NCI-H187 (cell line): ENCODE results near the gene TMEM256.
A peak's percentile ranks its signal among the peaks of the same experiment; 100 is the strongest.
"Not testable (repeated sequence)": the region's sequence is repeated elsewhere in the genome, so short reads cannot be mapped to it uniquely, and the experiment has no call there.

Experiments used
- DNase-seq, 2 experiments: peaks; one replicate each; lab custom pipeline; 2025; lab: John Stamatoyannopoulos, UW

TMEM256 gene

DNA sequence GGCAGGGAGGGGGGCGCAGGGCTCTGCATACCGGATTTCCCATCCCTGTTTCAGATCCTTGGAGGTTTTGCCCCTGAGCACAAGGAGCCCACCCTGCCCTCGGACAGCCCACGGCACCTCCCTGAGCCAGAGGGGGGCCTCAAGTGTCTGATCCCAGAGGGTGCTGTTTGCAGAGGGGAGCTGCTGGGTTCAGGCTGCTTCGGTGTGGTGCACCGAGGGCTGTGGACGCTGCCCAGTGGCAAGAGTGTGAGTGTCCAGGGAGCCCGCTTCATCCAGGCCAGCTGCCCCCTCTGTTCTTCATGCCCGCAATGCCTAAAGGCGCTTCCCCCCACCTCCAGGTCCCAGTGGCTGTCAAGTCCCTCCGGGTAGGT is 20.5 kb downstream of the TMEM256 start:
- DNase-seq: no peak

DNA sequence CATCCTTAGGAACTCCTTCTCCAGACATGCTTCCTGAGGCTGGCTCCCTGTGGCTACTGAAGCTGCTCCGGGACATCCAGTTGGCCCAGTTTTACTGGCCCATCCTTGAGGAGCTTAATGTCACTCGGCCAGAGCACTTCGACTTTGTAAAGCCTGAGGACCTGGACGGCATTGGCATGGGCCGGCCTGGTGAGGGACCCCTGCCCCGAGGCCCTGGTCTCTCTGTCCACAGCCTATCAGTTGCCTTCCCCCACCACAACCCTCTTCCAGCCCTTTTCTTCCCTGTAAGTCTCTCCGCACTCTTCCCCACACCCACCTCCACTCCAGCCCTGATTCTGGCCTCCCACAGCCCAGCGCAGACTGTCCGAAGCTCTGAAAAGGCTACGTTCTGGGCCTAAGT is 21.0 kb downstream of the TMEM256 start:
- no peak for DNase-seq

DNA sequence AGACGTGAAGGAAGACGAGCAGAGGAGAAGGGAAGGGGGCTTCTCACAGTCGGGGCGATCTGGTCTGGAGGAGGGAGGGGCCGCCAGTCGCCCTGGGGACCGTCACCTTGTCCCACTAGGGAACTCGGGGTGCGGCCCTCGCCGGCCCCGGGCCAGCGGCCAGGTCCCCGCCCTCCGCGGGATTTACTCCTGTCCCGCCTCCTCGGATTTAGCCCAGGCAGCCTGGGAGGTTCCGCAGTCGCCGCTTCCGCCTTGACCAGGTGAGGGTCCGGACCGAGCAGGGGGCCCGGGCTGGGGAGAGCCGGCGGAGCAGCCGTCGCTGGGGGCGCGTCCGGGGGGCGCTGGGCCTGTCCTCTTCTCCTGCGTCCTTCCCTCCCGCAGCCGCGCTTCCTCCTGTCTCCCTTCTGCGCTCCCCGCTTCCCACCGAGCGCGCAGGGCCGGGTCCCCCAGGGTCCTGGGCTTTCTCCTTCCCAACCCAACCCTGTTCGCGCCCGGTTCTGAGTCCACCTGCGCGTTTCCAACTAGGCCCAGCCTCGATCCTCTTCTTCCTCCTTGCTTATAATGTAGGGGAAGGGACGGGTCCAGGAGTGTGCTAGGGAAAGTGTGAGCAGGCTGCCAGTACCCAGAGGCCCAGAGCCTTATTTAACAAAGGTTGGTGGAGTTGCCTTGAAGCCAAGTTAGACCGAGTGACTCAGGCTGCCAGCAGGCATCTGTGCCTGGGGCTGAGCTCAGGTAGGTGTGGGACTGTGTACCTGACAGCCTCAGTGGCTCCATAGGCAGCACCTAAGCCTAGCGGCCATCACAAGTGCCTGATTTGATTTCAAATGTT is 22.8 kb downstream of the TMEM256 start, which contains the start of gene TNK1:
Gene TNK1, plus strand, starts transcription at position 235 of the 829 bp plus-strand sequence. CDS start 1,838 bp downstream, outside the sequence.
- DNase-seq: no peak

DNA sequence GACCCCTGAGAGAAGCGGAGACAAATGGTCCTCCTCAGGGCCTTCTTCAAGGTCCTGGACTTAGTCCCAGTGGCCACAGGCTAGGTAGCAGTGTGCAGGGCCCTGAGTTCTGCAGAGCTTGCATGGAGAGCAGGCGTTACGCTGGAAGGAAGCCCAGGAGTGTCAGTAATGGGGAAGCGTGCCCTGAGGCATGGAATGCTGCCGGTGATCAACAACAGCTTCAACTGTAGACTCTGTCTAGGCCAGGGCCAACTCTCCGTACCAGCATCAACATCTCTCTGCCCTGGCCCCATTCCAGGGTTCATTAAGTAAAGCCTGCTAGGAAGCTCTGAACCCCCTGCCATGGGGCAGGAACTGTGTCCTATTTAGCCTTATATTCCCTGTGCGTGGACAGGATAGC is 23.6 kb downstream of the TMEM256 start:
- DNase-seq: no peak

DNA sequence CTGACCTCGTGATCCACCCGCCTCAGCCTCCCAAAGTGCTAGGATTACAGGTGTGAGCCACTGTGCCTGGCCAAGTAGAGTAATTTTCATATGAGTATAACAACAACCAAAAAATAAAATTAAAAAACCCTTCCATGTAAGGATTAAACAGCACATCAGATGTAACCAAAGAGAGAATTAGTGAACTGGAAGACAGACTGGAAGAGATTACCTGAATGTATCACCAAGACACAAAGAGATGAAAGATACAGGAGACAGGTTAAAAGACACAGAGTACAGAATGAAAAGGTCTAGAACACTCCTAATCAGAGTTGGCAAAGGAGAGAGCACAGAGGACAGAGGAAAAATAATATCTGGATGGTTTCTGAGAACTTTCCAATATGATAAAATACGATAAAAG is 24.8 kb downstream of the TMEM256 start:
- DNase-seq: no peak

DNA sequence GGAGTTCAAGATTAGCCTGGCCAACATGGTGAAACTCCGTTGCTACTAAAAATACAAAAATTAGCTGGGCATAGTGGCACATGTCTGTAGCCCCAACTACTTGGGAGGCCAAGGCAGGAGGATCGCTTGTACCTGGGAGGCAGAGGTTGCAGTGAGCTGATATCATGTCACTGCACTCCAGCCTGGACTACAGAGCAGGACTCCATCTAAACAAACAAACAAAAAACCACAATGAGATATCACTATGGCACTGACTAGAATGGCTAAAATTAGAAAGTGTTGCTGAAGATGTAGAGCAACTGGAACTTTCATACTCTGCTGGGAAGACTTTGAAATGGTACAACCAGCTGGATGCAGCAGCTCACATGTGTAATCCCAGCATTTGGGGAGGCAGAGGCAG is 29.5 kb downstream of the TMEM256 start:
- DNase-seq: no peak

DNA sequence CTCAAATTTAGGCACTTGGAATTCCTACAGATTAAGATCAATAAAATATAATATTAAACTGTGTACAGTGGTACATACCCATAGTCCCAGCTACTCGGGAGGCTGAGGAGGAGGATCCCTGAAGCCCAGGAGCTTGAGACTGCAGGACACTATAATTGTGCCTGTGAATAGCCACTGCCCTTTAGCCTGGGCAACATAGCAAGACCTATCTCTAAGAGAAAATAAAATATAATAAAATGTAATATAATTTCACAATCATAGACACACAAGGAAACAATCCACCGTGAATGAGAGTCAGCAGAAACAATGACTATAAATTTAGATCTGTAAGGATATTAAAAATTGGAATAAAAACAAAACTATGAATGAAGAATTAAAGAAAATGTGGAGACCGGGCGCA is 33.0 kb downstream of the TMEM256 start:
- DNase-seq: no peak

DNA sequence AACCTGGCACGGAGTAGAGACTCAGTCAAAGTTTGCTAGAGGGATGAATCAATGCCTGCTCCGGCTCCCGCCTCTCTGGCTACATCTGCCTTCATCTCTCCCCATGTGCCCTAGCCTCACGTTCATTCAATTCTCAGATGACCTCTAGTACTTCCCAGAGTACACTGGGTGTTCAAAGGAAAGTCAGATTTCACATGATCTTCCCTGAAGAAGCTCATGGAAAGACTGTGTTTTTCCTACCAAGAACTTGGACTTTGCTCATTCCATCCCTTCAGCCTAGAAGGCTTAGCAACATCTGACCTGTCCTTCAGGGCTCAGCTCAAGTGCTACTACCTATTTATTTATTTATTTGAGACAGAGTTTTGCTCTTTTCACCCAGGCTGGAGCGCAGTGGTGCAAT is 34.1 kb downstream of the TMEM256 start:
- no peak for DNase-seq

DNA sequence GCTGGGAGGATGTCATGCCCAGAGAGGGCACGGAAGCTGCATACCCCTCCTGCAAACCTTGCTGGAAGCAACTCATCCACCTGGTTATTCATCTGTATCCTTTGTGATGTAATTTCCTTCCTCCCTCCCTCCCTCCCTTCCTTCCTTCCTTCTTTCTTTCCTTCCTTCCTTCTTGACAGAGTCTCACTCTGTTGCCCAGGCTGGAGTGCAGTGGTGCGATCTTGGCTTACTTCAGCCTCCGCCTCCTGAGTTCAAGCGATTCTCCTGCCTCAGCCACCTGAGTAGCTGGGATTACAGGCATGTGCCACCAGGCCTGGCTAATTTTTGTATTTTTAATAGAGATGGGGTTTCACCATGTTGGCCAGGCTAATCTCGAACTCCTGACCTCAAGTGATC is 35.3 kb downstream of the TMEM256 start:
- DNase-seq: not testable (repeated sequence)

DNA sequence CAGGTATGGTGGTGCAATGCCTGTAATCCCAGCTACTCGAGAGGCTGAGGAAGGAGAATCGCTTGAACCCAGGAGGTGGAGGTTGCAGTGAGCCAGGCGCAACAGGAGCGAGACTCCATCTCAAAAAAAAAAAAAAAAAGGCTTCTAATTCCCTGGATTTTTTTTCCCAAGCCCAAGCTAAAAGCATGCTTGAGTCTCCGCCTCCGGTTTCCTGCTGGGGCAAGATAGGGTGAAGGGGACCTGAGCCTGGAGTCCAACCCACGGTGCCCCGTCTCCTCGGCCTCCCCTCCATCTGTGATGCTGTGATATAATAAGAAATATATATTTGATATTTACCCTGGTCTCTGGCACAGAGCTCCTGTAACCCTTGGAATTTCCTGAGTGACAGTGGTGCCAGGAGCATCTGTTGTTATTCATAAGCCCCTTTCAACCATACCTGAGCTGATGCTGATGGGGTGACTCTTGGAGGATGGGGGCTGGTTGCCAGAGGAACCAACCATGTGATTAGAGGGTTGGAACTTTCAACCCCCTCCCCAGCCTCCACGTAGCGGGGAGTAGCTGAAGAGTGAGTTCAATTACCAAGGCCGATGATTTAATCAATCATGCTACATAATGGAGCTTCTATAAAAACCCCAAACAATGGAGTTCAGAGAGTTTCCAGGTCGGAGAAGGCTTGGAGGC is 35.8 kb downstream of the TMEM256 start:
- DNase-seq: no peak

DNA sequence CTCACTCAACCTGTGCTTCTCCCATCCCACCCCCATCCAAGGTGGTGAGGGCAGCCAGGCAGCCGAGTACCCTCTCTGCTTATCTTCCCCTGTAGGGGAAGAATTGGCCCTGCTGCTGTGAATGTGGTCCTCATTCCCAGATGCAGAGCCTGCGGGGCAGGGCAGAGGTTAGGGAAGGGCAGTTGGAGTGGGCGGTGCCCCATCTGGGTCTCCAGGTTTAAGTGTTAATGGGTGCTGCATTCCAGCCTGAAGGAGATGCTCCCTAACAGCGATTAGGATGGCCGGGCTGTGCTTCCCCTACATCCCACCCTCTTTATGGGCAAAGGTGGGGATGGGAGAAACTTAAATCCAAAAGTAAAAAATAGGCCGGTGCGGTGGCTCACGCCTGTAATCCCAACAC is 36.8 kb downstream of the TMEM256 start:
- DNase-seq: no peak

DNA sequence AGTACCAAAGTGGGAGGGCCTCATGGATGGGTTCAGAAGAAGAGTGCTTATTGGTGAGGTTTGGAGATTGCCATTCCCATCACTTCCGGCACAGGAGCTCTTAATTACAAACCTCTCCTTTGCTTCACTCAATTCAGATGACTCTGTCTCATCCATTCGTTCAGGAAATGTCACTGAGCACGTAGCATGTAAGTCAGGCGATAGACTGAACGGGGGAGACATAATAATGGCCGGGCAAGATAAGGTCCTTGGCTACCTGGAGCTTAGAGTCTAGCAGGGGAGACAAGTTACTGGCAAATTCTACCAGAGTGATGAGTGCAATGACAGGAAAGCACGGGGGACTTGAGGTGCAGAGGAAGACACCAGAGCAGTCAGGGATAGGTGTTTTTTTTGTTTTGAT is 37.9 kb downstream of the TMEM256 start:
- not testable (repeated sequence) for DNase-seq

DNA sequence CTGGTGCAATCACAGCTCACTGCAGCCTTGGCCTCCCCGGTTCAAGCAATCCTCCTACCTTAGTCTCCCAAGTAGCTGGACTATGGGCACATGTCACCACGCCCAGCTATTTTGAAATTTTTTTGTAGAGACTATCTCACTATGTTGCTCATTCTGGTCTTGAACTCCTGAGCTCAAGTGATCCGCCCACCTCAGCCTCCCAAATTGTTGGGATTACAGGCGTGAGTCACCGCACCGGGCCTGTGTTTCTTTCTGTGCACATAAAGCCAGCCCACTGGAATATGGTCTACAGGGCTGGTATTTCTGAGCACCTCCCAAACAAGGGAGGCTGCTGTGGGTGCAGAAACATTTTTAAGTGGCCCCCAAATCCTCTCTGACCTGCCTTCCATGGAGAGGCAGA is 40.6 kb downstream of the TMEM256 start:
- no peak for DNase-seq

DNA sequence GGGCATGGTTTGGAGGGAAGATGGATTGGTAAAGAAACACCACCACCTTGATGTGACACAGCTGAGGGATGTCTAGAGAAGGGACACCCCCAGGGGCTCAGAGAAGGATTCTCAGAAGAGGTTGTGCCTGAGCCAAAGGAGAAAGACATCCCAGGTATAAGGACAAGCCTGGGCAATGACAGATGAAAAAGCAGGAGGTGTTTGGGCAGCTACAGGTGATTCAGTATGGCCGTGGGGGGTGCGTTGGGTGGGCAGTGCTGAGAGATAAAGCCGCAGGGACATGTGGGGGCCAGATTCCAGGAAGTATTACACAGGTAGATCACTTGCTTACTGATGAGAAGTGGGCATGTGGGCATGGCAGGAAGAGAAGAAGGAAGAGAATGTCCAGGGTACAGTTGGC is 42.0 kb downstream of the TMEM256 start:
- no peak for DNase-seq

DNA sequence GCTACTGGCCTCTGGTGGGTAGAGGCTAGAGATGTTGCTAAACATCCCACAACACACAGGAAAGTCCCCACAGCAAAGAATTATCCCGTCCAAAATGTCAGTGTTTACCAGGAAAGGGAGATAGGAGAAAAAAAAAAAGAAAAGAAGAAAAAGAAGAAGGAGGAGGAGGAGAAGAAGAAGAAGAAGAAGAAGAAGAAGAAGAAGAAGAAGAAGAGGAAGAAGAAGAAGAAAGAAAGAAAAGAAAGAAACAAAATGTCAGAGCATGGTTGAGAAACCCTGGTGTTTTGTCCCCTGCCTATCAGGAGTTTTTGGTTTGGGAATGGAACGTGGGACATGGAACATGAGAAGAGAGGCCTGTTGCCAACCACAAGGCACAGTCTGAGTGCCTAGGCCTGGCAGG is 46.5 kb downstream of the TMEM256 start:
- DNase-seq: no peak

DNA sequence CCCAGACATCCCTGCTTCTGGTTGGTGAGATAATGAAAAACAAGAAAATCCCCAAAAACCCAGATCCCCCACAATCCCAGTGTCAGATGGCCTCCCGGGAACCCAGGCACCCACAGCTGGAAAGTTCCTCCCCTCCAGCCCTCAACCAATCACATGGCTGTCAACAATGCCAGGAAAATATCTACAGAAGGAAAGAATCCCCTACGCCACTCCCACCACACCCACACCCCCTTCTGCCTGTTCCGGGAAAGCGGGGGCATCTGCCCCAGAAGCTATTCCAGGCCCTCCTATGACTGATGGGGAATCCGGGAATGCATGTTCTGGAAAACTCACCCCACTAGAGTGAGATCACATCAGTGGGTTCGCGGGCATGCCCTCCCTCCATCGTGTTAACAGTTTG is 47.1 kb downstream of the TMEM256 start:
- DNase-seq: no peak

DNA sequence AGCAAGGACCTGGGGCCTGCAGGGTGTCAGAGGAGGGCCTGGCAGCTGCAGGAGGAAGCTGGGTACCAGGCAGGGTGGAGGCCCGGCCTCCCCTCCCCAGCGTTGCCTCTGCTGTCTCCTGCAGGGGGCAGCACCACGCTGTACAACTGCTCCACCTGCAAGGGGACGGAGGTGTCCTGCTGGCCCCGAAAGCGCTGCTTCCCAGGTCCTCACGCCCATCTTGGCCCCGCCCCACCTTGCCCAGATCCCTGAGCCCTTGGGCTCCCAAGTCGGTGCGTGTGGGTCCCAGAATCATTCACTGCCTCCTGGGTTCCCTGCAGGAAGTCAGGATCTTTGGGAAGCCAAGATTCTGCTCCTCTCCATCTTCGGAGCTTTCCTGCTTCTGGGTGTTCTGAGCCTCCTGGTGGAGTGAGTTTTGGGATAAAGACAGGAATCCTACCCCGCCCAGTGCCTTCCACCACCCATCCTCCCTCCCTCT is 47.8 kb downstream of the TMEM256 start:
- DNase-seq: peak; percentile 22 to 38

DNA sequence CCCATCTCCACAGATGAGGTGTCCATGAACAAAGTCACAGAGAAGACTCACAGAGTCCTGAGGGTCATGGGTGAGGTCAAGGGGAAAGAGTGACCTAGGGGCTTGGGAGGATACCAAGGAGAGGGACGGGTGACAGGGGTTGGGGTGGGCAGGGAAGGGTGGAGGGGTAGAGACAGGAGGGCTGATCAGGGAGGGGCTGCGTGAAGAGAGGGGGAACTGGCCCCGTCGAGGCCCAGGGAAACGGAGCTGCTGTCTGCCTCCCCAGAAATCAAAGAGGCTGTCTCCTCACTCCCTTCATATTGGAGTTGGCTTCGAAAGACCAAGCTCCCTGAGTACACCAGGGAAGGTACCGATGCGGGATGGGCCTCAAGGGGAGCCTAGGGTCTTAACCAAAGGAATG is 48.3 kb downstream of the TMEM256 start:
- no peak for DNase-seq

DNA sequence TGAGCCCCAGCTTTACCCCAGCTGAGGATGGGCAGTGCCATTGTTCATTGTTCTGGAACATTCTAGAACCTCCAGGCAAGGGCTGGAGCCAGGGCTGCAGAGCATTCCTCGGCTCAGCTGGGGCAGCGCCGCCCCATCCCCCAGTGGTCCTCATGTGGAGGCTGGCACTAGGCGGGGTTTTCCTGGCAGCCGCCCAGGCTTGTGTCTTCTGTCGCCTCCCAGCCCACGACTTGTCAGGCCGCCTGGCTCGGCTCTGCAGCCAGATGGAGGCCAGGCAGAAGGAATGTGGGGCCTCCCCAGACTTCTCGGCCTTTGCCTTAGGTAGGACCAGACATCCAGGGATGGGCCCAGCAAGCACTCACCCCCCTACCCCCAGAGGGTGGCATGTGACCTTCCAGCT is 48.8 kb downstream of the TMEM256 start, which contains the start of gene TMEM95:
Gene TMEM95, plus strand, starts transcription at position 104 of the 400 bp plus-strand sequence. Its CDS starts 49 bp downstream, at position 153.
- DNase-seq: no peak

DNA sequence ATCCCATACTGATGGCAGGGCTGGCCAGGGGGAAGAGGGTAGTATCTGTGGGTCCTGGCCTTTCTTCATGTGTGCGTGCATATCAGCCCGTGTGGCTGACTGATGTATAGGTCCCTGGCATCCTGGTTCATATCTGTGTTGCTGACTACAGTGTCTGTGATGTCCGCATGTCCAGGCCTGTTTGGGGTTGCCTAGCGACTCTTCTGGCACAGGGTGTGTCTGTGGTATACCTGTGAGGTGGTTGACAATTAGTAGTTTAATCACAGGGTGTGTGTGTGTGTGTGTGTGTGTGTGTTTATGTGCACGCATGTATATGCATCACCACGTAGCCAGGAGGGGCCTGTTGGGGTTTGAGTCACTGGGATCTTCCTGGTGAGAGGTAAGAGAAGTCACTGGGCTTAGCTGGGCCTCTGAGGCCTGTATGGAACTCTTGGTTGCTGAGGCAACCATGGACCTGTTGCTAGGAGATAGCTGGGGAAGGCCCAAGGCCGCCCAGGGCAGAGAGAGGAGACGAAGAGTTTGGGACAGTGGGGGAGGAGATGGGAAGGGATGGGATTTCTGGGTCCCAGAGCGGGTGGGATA is 49.5 kb downstream of the TMEM256 start:
- no peak for DNase-seq
